Epithelial cell of proximal tubule (primary cell): Measurements from ENCODE around the gene CREB3L2. TPM values are rescaled to one million over a fixed set of nuclear protein-coding genes. Genes with fewer than 3 reads are reported as not detected.

ENCODE experiments used
- DNase-seq: peaks from one replicate; pipeline ENCODE4 v3.0.0-alpha.2; 2011; ENCODE audit warnings: low read depth
- H3K4me3 ChIP-seq: 2 replicates; pipeline ENCODE4 v1.5.1; 2011; ENCODE audit warnings: low read depth, mild to moderate bottlenecking, low read length
- total RNA-seq: library from RNA; depleted of rRNA; stranded (reverse); fragments of >200 nt; gene quantifications from 2 replicates; pipeline ENCODE4 v1.2.3, GENCODE V29; 2015
- TF ChIP-seq, protein P1 (sequence below): conservative IDR thresholded peaks from 2 replicates; pipeline ENCODE4 v1.5.1; 2012; ENCODE audit warnings: low read depth, mild to moderate bottlenecking, low read length

The CREB3L2 gene
- total RNA-seq, 1 donor from 2014 or later, result 18.3 TPM

DNA sequence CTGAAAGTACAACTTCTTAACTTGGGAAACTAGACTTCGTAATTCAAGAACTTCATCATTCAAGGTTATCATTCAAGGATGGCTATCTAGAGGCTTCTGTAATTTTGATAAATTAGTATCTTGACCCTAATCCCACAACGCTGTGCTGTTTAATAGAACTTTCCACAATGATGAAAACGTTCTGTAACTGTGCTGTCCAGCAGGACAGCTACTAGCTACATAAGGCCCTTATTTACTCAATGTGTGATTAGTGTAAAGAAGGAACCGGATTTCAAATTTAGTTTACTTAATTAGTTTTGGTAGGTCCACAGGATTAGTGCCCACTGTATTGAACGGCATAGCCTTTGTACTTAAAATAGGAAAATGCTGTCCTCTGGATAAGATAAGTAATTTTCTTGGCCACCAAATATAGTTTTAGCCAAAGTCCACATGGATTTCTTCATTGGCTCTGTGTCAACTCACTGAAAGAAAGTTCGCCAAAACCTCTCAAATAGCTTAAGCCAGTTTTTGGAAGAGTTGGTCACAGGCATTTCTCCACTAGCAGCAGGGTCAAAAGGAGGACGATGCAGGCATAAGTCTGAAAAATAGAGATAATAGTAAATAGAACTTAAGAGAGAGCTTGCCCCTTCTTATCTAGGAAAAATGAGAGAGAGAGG is 172.4 kb downstream of the CREB3L2 start:
- TF ChIP-seq, protein P1, sequence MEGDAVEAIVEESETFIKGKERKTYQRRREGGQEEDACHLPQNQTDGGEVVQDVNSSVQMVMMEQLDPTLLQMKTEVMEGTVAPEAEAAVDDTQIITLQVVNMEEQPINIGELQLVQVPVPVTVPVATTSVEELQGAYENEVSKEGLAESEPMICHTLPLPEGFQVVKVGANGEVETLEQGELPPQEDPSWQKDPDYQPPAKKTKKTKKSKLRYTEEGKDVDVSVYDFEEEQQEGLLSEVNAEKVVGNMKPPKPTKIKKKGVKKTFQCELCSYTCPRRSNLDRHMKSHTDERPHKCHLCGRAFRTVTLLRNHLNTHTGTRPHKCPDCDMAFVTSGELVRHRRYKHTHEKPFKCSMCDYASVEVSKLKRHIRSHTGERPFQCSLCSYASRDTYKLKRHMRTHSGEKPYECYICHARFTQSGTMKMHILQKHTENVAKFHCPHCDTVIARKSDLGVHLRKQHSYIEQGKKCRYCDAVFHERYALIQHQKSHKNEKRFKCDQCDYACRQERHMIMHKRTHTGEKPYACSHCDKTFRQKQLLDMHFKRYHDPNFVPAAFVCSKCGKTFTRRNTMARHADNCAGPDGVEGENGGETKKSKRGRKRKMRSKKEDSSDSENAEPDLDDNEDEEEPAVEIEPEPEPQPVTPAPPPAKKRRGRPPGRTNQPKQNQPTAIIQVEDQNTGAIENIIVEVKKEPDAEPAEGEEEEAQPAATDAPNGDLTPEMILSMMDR, result no peak
- DNase-seq, result no peak

DNA sequence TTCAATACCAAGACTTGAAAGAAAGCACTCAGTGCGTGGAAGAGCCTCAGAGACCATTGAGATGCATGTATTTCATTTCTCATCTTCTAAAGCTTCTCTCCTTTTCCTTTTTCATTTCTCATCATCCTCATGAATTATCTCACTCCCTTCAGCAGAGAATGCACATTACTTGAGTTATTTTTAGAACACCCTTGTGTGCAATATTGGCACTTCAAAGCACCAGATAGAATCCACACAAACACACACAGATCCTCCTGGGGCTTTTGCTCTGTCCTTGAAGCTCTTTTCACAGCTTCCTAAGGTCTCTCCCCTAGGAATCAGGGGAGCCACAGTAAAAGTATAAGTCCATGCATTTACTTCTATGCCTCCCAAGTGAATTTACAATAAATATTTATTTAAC is 173.4 kb downstream of the CREB3L2 start:
- TF ChIP-seq, protein P1, result no peak
- no peak overlapping the region for H3K4me3 ChIP-seq
- no peak for DNase-seq

More for the DNA sequence above, 172.4 kb downstream of the CREB3L2 start:
- no peak overlapping the region for H3K4me3 ChIP-seq

DNA sequence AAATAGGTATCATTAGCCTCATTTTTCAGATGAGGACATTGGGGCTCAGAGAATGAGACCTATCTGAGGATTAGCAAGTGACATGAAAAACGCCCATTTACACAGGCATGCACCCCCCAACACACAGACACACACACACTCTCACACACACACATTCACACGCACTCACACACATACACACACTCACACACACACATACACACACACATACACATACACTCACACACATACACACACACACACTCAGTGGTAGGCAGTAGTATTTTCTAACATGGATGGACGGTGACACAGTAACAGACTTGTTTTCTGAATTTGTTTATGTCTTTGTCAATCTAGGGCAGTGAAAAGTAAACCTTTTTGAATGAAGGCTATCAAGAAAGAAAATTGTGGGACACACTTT is 176.4 kb downstream of the CREB3L2 start:
- no peak for DNase-seq
- H3K4me3 ChIP-seq, result no peak overlapping the region
- TF ChIP-seq, protein P1, result no peak

Other genes with a start within 250 kb of the CREB3L2 start
- 0.14 and 0.69 TPM in 2 replicates for gene DGKI, start 155.1 kb downstream of the CREB3L2 start, total RNA-seq
- gene AKR1D1, start 74.4 kb upstream of the CREB3L2 start, total RNA-seq, result not detected in 2 replicates